RPMI7951 (cell line): ENCODE results near the gene SOCS3. TPM values are rescaled to one million over a fixed set of nuclear protein-coding genes. Genes with fewer than 3 reads are reported as not detected.
A peak's percentile ranks its signal among the peaks of the same experiment; 100 is the strongest.
"Not testable (repeated sequence)": the region's sequence is repeated elsewhere in the genome, so short reads cannot be mapped to it uniquely, and the experiment has no call there.

ENCODE experiments used
- DNase-seq: peaks from one replicate; pipeline ENCODE4 v3.0.0-alpha.2; 2012; ENCODE audit warnings: low read depth
- total RNA-seq: library from RNA; depleted of rRNA; stranded (reverse); fragments of >200 nt; shearing (Covaris generic); gene quantifications from 2 replicates; pipeline ENCODE4 v1.2.3, GENCODE V29; 2014

Gene SOCS3
- total RNA-seq, 1 experiment from 2014 or later, result 6.2 TPM

GRCh38 chr17:78349891-78350642, 9.8 kb downstream of the SOCS3 start:
- DNase-seq, result no peak

DNA sequence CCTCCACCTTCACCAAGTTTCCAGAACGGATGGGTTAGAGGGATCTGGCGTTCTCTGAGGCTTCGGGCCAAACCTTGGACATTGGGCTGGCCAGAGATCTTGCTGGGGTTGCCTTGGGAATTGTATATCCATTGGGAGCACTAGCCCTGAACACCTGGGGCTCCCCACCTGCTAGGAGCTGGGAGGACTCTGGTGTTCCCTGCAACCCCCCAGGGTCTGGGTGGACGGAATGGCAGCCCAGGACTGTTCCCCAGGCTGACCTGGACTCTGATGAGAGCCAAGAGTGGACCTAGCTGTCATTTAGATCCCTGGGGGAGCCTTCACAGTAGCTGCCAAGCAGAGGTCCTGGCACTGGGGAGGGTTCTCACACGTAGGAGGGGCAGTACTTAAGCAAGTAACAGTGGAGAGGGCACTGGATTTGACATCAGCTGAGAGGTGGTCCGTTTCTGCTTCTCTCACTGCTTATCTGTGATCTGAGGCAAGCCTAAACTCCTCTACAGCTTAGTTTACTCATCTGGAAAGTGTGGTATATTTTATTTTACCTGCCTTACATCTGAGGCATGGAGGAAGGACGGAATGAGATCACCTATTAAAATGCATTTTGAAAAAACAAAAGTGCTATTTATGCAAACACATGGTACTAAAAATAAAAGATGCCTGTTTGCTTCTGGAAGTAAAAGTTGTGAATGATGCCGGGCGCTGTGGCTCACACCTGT, 11.7 kb downstream of the SOCS3 start:
- no peak for DNase-seq

- no peak for DNase-seq
Observed at GRCh38 chr17:78347453-78347852, 12.4 kb downstream of the SOCS3 start.

- DNase-seq, result no peak
Observed at GRCh38 chr17:78346605-78347250, 13.1 kb downstream of the SOCS3 start.

GRCh38 chr17:78345791-78346494, 13.9 kb downstream of the SOCS3 start:
- DNase-seq, result no peak

- no peak for DNase-seq
Observed at GRCh38 chr17:78345172-78345571, 14.7 kb downstream of the SOCS3 start.

DNA sequence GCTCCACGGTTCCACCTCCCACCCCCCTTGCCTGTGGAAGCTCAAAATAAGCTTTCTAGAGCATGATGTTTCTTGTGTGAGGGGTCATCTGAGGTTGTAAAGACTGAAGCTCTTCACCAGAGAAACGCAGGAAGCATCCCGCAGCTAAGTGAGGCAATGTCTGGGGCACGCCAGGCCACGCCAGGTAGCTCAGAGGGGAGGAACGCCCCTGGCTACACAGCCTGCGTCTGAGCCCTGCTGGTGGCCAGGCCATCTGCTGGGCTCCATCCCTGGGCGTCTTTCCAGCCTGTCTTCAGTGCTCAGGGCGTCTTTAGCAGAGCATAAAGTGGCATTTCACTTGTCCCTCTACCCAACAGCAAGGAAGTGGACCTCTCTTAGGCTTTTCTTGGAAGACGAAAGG, 15.2 kb downstream of the SOCS3 start:
- DNase-seq, result no peak

DNA sequence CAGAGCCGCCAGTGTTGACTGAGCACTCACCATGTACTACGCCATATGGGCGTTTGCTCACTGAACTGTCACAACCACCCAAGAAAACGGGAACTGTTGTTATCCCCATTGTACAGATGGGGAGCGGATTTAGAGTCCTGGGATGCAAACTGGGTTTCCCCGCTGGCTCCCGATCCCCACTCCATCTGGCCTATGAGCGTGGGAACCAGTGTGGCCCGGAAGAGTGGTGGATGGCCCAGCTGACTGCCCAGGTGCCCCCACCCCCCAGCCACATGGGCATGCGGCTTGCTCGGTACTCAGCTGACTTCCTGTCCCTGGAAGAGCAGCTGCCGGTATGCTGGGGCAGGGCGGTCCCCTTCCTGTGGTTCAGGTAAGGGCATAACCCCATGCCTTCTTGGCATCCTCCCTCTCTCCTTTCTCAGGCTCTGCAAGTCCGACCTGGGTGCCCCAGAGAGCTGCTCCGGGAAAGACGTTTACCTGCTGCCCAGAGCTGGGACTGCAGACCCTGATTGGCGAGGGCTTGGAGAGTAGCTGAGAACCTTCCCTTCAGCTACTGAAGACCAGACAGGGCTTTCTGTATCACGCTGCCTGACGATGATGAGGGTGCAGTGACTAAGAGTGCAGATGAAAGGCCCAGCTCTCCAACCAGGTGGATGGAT, 16.2 kb downstream of the SOCS3 start:
- DNase-seq, result peak; percentile 39

GRCh38 chr17:78343187-78343542, 16.7 kb downstream of the SOCS3 start:
- peak; percentile 92 for DNase-seq

DNA sequence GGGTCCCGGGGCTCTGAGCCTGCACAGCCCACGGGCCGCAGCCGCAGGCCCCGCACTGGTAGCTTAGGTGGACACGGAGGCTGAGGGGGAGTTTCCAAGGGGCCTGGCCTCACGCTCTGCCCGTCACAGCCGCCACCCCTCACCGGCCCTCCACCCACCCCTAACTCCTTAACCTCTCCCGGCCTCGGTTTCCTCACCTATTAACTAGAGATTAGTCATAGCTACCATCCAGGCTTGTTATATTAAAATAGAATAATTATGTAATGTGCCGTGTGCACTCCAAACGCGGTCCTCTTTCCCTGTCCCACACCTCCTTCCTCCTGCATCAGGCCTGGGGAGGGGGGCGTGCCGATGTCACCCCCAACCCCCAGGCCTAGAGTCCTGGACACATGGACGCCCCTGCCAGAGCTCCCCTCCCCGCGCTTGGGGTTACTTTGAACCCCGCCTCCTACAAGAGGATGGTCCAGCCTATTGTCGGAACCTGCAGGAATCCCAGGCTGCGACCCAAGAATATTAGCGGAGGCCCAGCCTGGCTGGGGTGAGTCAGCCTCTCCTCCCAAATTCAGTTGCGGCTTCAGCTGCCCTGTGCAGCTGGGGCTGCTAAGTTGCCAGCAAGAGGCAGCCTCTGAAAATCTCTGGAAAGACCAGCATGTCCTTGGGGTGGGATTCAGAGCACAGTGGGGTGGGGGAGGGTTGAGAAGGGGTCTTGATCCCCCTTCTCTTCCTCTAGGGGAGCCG, 17.3 kb downstream of the SOCS3 start:
- peak; percentile 92 for DNase-seq

- peak; percentile 77 for DNase-seq
Observed at GRCh38 chr17:78341559-78342448, 18.1 kb downstream of the SOCS3 start.

- DNase-seq, result no peak
Observed at GRCh38 chr17:78340183-78340955, 19.5 kb downstream of the SOCS3 start.

GRCh38 chr17:78338486-78339259, 21.2 kb downstream of the SOCS3 start:
- DNase-seq, result no peak

DNA sequence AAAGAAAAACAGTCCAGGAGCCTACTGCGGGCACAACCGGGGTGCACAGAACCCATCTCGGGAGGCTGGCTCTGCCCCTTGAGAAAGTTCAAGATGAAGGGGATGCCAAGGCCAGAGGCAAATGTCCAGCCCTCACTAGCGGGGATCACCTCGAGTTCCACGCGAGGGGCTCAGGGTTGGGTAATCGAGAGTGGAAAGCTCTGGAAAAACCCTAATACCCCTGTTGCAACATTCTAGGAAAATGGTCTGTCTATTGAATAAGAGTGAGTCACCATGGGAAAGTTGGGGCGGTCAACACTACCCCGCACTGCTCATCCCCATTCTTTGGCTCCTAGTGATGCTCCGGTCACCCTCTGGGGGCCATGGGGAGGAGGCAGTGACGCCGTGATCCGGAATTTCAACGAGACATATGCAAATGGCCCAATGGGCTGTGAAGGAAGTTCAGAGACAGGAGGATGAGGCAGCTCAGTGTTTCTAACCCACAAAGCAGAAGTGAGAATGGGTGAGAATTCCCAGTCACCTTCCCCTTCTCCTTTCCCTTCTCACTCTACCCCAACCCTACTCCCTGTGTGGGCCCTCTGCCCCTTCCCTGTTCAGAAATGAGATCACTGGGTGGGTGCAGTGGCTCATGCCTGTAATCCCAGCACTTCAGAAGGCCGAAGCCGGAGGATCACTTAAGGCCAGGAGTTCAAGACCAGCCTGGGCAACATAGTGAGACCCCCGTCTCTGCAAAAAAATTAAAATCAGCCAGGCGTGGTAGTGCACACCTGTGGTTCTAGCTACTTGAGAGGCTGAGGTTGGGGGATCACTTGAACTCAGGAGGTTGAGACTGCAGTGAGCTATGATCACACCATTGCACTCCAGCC, 22.4 kb downstream of the SOCS3 start:
- DNase-seq, result peak; percentile 84

GRCh38 chr17:78335209-78335608, 24.7 kb downstream of the SOCS3 start:
- no peak for DNase-seq

GRCh38 chr17:78332991-78333390, 26.9 kb downstream of the SOCS3 start:
- no peak for DNase-seq

- not testable (repeated sequence) for DNase-seq
Observed at GRCh38 chr17:78331355-78331754, 28.5 kb downstream of the SOCS3 start.
